ENCODE measurements around the gene AGBL4.

DNA sequence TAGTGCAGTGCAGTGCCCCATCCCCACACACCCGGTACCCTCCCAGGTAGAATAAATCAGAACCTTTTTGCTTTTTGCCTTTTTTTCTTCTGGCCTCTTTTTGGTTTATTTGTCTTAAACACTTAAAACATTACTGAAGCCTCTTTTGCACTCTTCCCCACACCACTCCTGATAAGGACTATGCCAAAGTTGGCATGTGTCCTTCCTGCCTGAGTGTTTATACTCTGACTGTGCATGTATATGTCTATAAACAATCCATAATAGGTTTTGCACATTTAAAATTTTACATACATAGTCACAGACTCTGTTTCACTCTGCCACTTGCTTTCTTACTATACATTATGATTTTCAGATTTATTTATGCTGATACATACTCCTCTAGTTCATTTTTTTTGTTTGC lies 1306.7 kb downstream of the AGBL4 start:
- TF ChIP-seq, protein P1, sequence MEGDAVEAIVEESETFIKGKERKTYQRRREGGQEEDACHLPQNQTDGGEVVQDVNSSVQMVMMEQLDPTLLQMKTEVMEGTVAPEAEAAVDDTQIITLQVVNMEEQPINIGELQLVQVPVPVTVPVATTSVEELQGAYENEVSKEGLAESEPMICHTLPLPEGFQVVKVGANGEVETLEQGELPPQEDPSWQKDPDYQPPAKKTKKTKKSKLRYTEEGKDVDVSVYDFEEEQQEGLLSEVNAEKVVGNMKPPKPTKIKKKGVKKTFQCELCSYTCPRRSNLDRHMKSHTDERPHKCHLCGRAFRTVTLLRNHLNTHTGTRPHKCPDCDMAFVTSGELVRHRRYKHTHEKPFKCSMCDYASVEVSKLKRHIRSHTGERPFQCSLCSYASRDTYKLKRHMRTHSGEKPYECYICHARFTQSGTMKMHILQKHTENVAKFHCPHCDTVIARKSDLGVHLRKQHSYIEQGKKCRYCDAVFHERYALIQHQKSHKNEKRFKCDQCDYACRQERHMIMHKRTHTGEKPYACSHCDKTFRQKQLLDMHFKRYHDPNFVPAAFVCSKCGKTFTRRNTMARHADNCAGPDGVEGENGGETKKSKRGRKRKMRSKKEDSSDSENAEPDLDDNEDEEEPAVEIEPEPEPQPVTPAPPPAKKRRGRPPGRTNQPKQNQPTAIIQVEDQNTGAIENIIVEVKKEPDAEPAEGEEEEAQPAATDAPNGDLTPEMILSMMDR (IDR thresholded peaks at IDR 0.05): no peak
- TF ChIP-seq POLR2A (IDR thresholded peaks at IDR 0.05): no peak
